ENCODE data around the gene TMEM175. TPM values are rescaled to one million over a fixed set of nuclear protein-coding genes. Genes with fewer than 3 reads are reported as not detected.

TMEM175 gene
- total and polyA plus RNA-seq, 2 donors (not counting 1 experiment from before 2014, with no cell fraction given) = 44.4 to 432 TPM

DNA sequence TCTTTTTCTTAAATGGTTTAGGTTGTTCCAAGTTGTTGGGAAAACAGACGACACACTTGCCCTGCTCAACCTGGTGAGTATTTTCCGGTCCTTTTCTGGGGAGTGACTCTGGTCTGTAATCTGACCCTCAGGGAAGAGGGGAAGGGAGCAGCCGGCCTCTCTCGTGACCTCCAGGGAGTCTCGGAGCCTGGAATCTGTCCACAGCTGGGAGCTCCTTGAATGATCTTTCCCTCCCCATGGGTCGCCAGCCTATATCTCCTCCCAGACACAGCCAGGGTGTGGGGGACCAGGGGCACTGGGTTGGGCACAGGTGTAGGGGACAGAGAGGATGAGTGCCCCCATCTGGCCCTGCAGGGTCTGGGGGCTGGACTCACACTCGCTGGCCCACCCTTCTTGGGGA, 18.9 kb downstream of the TMEM175 start:
- Mint-ChIP-seq H3K4me3 (no peak overlapping the region), H3K4me1 (peaks cover 7% of the 10 kb centered on the region), H3K27me3 (no peaks in the 10 kb centered on the region), H3K9me3 (ENCODE audit: insufficient read depth) (no peaks in the 10 kb centered on the region), H3K27ac (no peak overlapping the region)
- TF ChIP-seq CTCF (IDR thresholded peaks at IDR 0.05) (no peak), EZH2 (IDR thresholded peaks at IDR 0.05; ENCODE audit: borderline replicate concordance, insufficient read depth, low read depth, low read length, poor library complexity, severe bottlenecking) (no peak)
- H3K27ac ChIP-seq (ENCODE audit: low read length in 2 of 2) = no peak overlapping the region
- ChIA-PET POLR2A (no interaction called here), CTCF (no interaction called here)
- H3K27me3 ChIP-seq (replicated peaks in 1 of 4; ENCODE audit: control extremely low read depth in 1 of 4, control insufficient read depth in 3 of 4, insufficient read depth in 4 of 4, low read length in 3 of 4) = no peaks in the 10 kb centered on the region
- peaks cover 53% of the 10 kb centered on the region for H4K20me1 ChIP-seq (ENCODE audit: control insufficient read depth, insufficient read depth, low read length, poor library complexity, severe bottlenecking)
- 100% methylated on average over 3 of the region's 7 CpGs for WGBS (ENCODE audit: insufficient coverage)
- H3K4me2 ChIP-seq (replicated peaks; ENCODE audit: low read depth, low read length, poor library complexity, severe bottlenecking) = no peak overlapping the region
- ATAC-seq (ENCODE audit: low read depth) (no peak), DNase-seq (no peak)
- H3K4me3 ChIP-seq (ENCODE audit: control extremely low read depth in 1 of 5, extremely low read depth in 1 of 5, insufficient read depth in 1 of 5, low read depth in 2 of 5, low read length in 4 of 5) = no peak overlapping the region
- peaks cover 0 to 13% of the 10 kb centered on the region in 2 donors for H3K4me1 ChIP-seq (ENCODE audit: control insufficient read depth in 2 of 2, insufficient read depth in 2 of 2, low read length in 2 of 2)
- H3K9ac ChIP-seq (ENCODE audit: low read length) = no peak overlapping the region
- H3K36me3 ChIP-seq (replicated peaks in 1 of 2; ENCODE audit: control extremely low read depth in 1 of 2, control insufficient read depth in 1 of 2, extremely low read depth in 1 of 2, insufficient read depth in 2 of 2, low read length in 1 of 2) = peaks cover 0 to 31% of the 10 kb centered on the region in 2 experiments
- intact Hi-C loops (cut with micrococcal nuclease) = no loop called here
- H2AFZ ChIP-seq (ENCODE audit: insufficient read depth, low read depth, low read length, poor library complexity, severe bottlenecking) = no peak overlapping the region
- H3K79me2 ChIP-seq (ENCODE audit: control insufficient read depth, insufficient read depth, low read length) = peaks cover 31% of the 10 kb centered on the region
- peaks cover 0 to 5% (median 0%) of the 10 kb centered on the region in 3 donors for H3K9me3 ChIP-seq (ENCODE audit: control extremely low read depth in 1 of 3, control insufficient read depth in 2 of 3, insufficient read depth in 1 of 3, low read length in 2 of 3)

- Histone ChIP-seq H3K79me2 (ENCODE audit: control insufficient read depth, insufficient read depth, low read length) (peaks cover 25% of the 10 kb centered on the region), H2AFZ (ENCODE audit: insufficient read depth, low read depth, low read length, poor library complexity, severe bottlenecking) (no peak overlapping the region), H3K9me3 (ENCODE audit: control extremely low read depth in 1 of 3, control insufficient read depth in 2 of 3, insufficient read depth in 1 of 3, low read length in 2 of 3) (peaks cover 0 to 5% (median 0%) of the 10 kb centered on the region in 3 donors), H3K27ac (ENCODE audit: low read length in 2 of 2) (no peak overlapping the region), H3K9ac (ENCODE audit: low read length) (no peak overlapping the region), H3K4me1 (ENCODE audit: control insufficient read depth in 2 of 2, insufficient read depth in 2 of 2, low read length in 2 of 2) (peaks cover 0 to 7% of the 10 kb centered on the region in 2 donors), H3K4me3 (ENCODE audit: control extremely low read depth in 1 of 5, extremely low read depth in 1 of 5, insufficient read depth in 1 of 5, low read depth in 2 of 5, low read length in 4 of 5) (no peak overlapping the region), H3K4me2 (replicated peaks; ENCODE audit: low read depth, low read length, poor library complexity, severe bottlenecking) (no peak overlapping the region), H3K27me3 (replicated peaks in 1 of 4; ENCODE audit: control extremely low read depth in 1 of 4, control insufficient read depth in 3 of 4, insufficient read depth in 4 of 4, low read length in 3 of 4) (no peaks in the 10 kb centered on the region), H3K36me3 (replicated peaks in 1 of 2; ENCODE audit: control extremely low read depth in 1 of 2, control insufficient read depth in 1 of 2, extremely low read depth in 1 of 2, insufficient read depth in 2 of 2, low read length in 1 of 2) (peaks cover 0 to 31% of the 10 kb centered on the region in 2 experiments), H4K20me1 (ENCODE audit: control insufficient read depth, insufficient read depth, low read length, poor library complexity, severe bottlenecking) (peaks cover 47% of the 10 kb centered on the region)
- Mint-ChIP-seq H3K9me3 (ENCODE audit: insufficient read depth) (no peaks in the 10 kb centered on the region), H3K27me3 (no peaks in the 10 kb centered on the region), H3K4me1 (peaks cover 4% of the 10 kb centered on the region), H3K4me3 (no peak overlapping the region), H3K27ac (no peak overlapping the region)
- ChIA-PET CTCF (no interaction called here), POLR2A (interaction anchor here (0.7 kb wide), 1 partner anchor 22 kb away, joined by 3 read pairs; no protein-coding TSS in a partner anchor)
- intact Hi-C loops (cut with micrococcal nuclease) = no loop called here
- ATAC-seq (ENCODE audit: low read depth) (no peak), DNase-seq (no peak)
- no peak for TF ChIP-seq CTCF (IDR thresholded peaks at IDR 0.05)
- no peak for TF ChIP-seq EZH2 (IDR thresholded peaks at IDR 0.05; ENCODE audit: borderline replicate concordance, insufficient read depth, low read depth, low read length, poor library complexity, severe bottlenecking)
- 98% methylated on average over 23 of the region's 23 CpGs for WGBS (ENCODE audit: insufficient coverage)
These were observed 19.6 kb downstream of the TMEM175 start for GRCh38 chr4:951594-952468.
